ENCODE results near the gene ARFGEF3.
"Not testable (repeated sequence)": the region's sequence is repeated elsewhere in the genome, so short reads cannot be mapped to it uniquely, and the experiment has no call there.

Gene ARFGEF3

GRCh38 chr6:138175596-138175995 lies 13.9 kb downstream of the ARFGEF3 start:
- DNase-seq: no peak

- no peak for DNase-seq
Measured at GRCh38 chr6:138176652-138177232, 15.0 kb downstream of the ARFGEF3 start.

- no peak for DNase-seq
Measured at GRCh38 chr6:138182939-138183789, 21.4 kb downstream of the ARFGEF3 start.

- DNase-seq: no peak
Measured at GRCh38 chr6:138183790-138184134, 22.0 kb downstream of the ARFGEF3 start.

GRCh38 chr6:138184230-138184629 lies 22.5 kb downstream of the ARFGEF3 start:
- DNase-seq: no peak

- no peak for DNase-seq
Measured at GRCh38 chr6:138187156-138187555, 25.4 kb downstream of the ARFGEF3 start.

GRCh38 chr6:138188278-138188941 lies 26.7 kb downstream of the ARFGEF3 start:
- DNase-seq: no peak

GRCh38 chr6:138194287-138194686 lies 32.5 kb downstream of the ARFGEF3 start:
- no peak for DNase-seq

GRCh38 chr6:138196122-138196738 lies 34.5 kb downstream of the ARFGEF3 start:
- DNase-seq: no peak

- DNase-seq: no peak
Measured at GRCh38 chr6:138197570-138197969, 35.8 kb downstream of the ARFGEF3 start.

GRCh38 chr6:138198430-138199091 lies 36.8 kb downstream of the ARFGEF3 start:
- no peak for DNase-seq

- DNase-seq: no peak
Measured at GRCh38 chr6:138201836-138202235, 40.1 kb downstream of the ARFGEF3 start.

- DNase-seq: no peak
Measured at GRCh38 chr6:138203315-138203714, 41.6 kb downstream of the ARFGEF3 start.

GRCh38 chr6:138204303-138204702 lies 42.6 kb downstream of the ARFGEF3 start:
- no peak for DNase-seq

GRCh38 chr6:138204792-138205384 lies 43.1 kb downstream of the ARFGEF3 start:
- DNase-seq: no peak

GRCh38 chr6:138205437-138206094 lies 43.8 kb downstream of the ARFGEF3 start:
- DNase-seq: no peak

GRCh38 chr6:138206862-138207261 lies 45.1 kb downstream of the ARFGEF3 start:
- DNase-seq: no peak

- no peak for DNase-seq
Measured at GRCh38 chr6:138211048-138211581, 49.4 kb downstream of the ARFGEF3 start.

GRCh38 chr6:138211601-138212000 lies 49.9 kb downstream of the ARFGEF3 start:
- no peak for DNase-seq

- not testable (repeated sequence) for DNase-seq
Measured at GRCh38 chr6:138212530-138212929, 50.8 kb downstream of the ARFGEF3 start.

GRCh38 chr6:138215093-138215782 lies 53.5 kb downstream of the ARFGEF3 start:
- DNase-seq: no peak
